SKM-1 treated with dmso at 0.1 percent for 144 hours (cell line): Measurements from ENCODE around the gene TCF4.
A peak's percentile ranks its signal among the peaks of the same experiment; 100 is the strongest.

ENCODE experiments used
- DNase-seq: peaks from one replicate; lab custom pipeline; 2025; ENCODE audit not compliant: unreplicated experiment; lab: John Stamatoyannopoulos, UW

Gene TCF4

DNA sequence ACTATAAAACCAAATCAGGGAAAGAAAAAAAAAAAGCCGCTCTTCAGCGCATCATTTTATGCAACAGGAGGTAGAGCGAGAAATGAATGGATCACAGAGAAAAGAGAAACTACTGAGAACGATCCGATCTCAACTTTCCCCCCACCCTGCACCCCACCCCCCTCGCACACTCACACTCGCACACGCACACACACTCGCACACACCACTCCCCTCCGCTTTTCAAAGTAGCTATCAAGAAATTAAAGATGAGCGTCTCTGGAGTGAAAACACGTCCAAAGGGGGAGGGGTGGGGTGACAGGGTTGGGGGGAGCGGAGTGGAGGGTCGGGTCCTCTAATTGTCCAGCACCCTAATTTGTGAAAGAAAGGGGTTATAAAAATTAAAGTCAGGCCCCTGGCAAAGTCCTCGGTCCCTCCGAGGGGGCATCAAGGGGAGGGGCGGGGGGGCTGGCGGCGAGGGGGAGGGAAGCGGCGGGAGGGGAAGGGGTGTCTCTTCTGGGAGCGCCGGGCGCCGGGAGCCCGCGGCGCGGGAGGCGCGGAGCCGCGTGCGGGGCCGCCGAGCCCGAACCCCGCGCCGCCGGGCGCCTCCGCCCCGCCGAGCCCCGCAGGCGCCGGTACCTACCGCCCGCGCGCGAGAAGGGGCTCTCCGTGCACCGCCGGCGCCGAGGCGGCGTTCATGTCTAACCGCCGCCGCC, 428 bp downstream of the TCF4 start:
- peak; percentile 5 for DNase-seq

GRCh38 chr18:55585920-55586561, 2.0 kb downstream of the TCF4 start:
- no peak for DNase-seq

DNA sequence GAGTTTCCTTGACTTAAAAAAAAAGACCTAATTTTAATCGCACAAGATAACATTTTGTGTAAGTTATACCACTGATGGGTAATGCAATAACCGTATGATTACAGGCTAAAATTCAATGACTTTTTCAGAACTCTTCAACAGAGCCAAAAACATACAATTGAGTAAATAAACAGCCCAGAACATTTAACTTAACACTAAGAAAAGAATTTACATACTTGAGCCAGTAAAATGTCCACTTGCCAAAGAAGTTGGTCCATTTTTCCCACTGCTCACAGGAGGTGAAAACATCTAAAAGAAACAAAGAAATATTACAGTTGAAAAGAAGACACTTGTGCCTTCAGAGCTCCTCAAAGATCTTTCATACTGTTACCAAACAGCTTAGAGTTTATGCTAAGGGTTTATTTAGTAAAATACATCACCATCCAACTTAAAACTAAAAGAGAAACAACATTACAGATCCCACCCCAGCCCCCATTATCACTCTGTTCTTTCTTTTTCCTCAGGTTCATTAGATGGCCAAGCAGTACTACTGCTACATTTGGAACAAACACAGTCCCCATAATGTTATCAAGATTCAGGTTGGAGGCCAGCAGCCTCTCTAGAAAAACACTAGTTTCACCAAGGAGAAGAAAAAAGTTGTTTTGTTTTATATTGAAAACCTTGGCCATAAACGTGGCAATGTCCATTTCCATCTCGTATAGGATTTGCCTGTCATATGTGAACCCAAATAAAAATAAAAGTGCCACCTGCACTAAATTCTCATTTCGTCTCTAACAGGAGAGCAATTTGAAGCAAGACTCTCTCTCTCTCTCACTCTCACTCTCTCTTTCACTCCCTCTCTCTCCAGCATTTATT, 2.7 kb downstream of the TCF4 start:
- no peak for DNase-seq

GRCh38 chr18:55584201-55584600, 3.8 kb downstream of the TCF4 start:
- no peak for DNase-seq

DNA sequence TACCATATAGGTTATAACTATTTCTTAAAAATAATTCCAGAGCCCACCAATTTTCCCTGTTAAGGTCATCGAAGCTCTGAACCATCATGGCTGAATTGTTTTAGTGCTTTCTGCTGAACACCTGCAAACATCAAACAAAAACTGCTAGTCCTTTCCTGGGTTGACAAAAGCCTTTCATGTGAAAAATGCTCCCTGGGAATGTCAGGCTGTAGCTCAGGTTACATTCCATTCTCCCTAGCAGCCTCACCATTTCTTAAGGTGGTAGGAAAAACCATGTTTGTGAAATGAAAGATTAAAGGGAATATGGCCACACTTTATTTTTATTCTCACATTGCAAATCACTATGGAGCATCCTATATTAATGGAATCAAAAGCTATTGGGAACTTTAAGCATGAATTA, 5.7 kb downstream of the TCF4 start:
- DNase-seq, result no peak

DNA sequence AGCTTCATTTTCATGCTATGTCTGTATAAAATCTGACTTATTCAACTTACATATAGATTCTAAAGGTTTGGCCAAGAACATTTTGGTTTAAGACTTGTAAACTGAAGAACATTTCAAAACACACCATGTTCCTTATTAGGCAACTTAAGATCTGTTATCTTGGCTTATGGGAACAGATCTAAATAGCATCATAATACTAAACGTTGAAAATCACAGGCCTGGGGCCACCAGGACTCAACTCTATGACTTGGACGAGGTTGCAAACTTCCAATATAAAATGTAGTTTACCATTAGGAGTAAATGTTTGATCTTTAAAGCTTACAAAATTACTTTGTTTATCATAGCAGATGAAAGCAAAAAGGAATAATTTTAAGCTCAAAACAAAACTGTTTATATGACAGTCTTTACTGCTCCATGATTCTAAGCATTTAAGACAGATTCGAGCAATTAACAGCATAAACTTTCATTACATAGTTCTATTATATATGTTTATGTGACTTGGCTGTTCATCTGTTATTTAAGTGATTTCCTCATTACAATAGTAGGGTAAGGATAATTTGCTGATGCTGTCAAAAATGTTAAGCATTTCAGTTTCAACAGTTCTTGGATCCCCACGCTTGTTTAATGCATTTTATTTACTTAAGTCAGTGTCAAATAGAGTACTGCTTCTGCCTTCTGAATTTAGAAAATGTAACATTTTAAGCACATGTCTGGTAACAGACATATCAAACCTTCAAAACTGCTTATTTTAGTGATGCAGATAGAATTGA, 8.3 kb downstream of the TCF4 start:
- no peak for DNase-seq

DNA sequence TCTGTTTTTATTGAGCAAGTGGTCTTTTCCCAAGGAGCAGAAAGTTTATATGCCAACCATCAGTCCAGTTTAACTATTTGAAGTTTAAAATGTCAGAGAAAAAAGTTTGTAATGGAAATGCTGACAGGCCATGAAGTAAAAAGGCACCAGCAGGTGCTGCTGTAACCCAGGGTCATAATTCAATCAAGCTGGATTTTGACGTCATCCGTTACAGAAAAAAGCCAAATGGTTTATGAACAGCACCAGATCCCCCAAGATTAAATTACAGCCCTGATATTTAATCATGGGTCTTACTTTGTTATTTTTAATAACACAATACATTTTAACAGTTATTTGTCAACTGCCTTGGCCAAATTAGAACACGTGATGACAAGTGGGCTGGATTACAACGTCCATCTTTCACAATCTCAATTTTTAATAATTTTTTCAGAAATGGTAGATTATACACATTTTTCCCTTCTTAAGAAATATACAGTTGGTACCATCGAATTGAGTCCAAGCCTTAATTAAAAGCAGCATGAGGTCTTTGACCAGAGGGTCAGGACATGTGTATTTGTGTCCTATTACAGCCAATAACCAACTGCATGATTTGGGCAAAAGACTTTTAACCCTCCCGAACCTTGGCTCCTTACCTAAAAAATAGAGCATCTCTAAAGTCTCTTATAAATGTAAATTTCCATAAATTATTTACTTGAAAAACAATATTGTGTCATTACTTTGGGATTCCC, 10.0 kb downstream of the TCF4 start:
- no peak for DNase-seq

DNA sequence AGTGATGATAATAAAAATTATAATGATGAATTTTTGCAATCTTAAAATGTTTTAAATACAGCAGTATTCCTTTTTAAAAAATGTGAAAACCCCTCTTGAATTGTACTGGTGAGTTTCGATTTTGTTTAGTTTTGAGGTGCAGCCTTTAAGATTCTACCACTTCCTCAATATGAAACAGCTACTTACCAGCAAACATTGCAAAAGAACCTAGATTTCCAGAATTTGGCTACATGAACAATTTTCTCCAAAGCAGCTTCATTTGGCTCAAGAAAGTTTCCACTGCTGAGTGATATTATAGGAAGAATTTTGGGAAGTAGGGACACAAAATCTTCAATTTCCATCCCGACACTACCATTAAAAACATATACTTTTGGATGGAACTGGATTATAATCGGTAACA, 12.0 kb downstream of the TCF4 start:
- peak; percentile 51 for DNase-seq

- no peak for DNase-seq
Observed at GRCh38 chr18:55575066-55575465, 12.9 kb downstream of the TCF4 start.

DNA sequence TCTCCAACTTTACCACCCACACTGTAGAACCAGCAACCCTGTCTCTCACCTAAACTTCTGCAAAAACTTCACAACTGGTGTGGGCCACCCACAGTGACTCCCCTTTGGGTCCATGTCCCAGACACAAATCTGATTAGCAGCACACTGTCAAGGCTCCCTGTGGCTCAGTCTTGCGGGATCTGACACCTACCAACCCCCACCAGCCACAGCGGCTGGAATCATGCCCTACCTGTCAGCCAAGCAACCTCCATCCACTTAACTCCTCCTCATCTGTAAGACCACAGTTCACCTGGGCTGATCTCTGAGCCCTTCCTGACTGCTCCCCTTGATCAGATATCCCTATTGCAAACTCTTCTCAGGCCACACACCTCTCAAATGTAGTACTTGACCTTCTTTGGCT, 14.6 kb downstream of the TCF4 start:
- no peak for DNase-seq

DNA sequence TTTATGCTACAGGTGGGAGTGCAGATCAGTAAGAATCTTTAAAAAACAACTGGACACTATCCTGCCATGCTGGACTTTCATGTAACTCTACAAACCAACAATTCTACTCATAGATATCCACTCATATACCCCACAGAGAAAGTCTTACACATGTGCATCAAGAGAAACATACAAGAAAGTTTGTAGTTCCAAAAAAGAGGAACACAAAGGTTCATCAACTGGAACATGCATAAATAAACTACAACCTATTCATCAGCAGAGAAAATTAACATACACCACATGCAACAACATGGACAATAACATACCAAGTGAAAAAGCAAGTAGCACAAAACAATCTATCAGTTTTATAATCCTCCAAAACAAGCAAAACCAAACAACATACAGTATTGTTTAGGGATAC, 17.0 kb downstream of the TCF4 start:
- DNase-seq, result no peak

DNA sequence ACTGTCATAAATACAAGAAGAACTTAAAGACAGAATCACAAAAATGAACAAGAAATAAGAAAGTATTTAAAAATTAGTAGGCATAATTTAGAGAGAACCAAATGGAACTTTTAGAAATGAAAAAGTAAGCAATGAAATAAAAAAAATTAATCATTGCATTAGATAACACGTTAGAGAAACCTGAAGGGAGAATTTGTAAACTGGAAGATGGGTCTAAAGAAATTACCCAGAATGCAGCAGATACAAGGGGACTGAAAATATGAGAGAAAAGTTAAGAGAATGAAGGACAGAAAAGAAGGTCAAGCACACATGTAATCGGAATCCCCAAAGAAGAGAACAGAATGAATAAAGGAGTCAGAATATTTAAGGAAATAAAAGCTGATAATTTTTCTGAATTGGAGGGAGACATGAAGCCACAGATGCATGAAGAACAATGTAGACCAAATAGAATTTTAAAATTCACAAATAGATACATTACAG, 21.5 kb downstream of the TCF4 start:
- no peak for DNase-seq

- no peak for DNase-seq
Observed at GRCh38 chr18:55559739-55560138, 28.3 kb downstream of the TCF4 start.

DNA sequence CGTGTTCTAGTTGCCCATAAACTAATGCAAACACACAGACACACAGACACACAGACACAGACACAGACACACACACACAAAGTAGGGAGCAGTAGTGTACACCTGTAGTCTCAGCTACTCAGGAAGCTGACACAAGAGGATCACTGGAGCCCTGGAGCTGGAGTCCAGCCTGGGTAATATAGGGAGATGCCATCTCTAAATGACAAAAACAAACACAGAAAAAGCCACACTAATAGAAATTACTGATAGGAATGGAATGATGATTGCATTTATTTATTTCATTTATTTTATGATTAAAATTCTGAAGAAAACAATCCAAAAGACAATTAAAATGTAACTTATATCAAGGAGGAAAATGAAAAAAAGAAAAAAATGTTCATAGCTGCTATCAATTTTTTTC, 30.8 kb downstream of the TCF4 start:
- no peak for DNase-seq

- no peak for DNase-seq
Observed at GRCh38 chr18:55555395-55556027, 32.5 kb downstream of the TCF4 start.

DNA sequence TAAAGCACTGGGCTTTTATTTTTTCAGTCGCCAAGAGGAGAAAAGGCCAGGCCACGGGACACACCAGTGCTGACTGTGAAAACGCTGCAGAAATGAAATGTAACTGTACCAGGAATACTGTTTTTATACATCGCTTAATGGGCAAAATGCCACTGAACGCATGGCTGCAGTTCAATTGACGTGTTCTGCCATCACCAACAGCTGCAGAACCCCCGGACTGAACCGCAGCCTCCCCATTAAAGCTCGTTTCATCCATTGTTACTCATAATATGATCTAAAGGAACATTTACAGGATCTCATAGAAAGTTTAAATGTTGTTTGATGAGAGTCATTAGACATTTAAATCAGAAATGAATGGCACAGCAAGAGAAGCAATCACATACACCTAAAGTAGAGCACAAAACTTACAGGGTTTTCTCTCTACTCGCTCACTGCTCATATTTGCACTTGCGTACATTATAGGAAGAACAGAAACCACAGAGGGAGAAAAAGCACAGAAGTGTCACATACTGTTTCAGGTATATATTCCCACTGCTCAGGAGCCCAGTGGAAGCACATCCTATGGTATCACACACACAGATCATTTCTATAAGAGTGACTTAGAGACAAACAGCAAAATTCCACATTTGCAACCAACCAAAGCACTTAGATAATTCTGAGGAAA, 35.3 kb downstream of the TCF4 start:
- no peak for DNase-seq

- no peak for DNase-seq
Observed at GRCh38 chr18:55551227-55551626, 36.8 kb downstream of the TCF4 start.

- no peak for DNase-seq
Observed at GRCh38 chr18:55550471-55550870, 37.5 kb downstream of the TCF4 start.

GRCh38 chr18:55549474-55550104, 38.4 kb downstream of the TCF4 start:
- no peak for DNase-seq
